Gastrocnemius medialis (tissue), 4 donors: ENCODE results near the gene CD244. TPM values are rescaled to one million over a fixed set of nuclear protein-coding genes. Genes with fewer than 3 reads are reported as not detected.
"Not testable (repeated sequence)": the region's sequence is repeated elsewhere in the genome, so short reads cannot be mapped to it uniquely, and the experiment has no call there.

Experiments
- ATAC-seq, 2 donors: fragments of 150-250 bp; one replicate each; pipeline ENCODE4 v1.9.1; 2016
- DNase-seq, 2 donors: peaks; one replicate each; pipeline ENCODE4 v3.0.0-alpha.2; 2019
- H3K27ac ChIP-seq, 4 donors: fragments of 200-600 bp; sonication (generic); 1 replicate in 1 of 4; 2 replicates in 3 of 4; pipeline ENCODE4 v1.5.1; 2016 to 2018; ENCODE audit warnings: mild to moderate bottlenecking in 2 of 4, moderate library complexity in 1 of 4
- H3K27me3 ChIP-seq, 3 donors: fragments of 200-600 bp; sonication (generic) in 2 of 3; 1 replicate in 1 of 3; 2 replicates in 2 of 3; pipeline versions ENCODE4 v1.5.1 to v1.6.0; 2016 to 2019; ENCODE audit warnings: mild to moderate bottlenecking in 1 of 3, moderate library complexity in 1 of 3
- H3K36me3 ChIP-seq, 2 donors: fragments of 200-600 bp; sonication (generic) in 1 of 2; one replicate each; pipeline ENCODE4 v1.5.1; 2017 to 2018
- H3K4me1 ChIP-seq, 2 donors: fragments of 200-600 bp; sonication (generic) in 1 of 2; one replicate each; pipeline ENCODE4 v1.5.1; 2016 to 2017; ENCODE audit warnings: mild to moderate bottlenecking in 2 of 2
- H3K4me3 ChIP-seq, 4 donors: fragments of 200-600 bp; sonication (generic) in 3 of 4; 1 replicate in 1 of 4; 2 replicates in 3 of 4; pipeline ENCODE4 v1.5.1; 2016 to 2019; ENCODE audit warnings: mild to moderate bottlenecking in 2 of 4
- H3K9me3 ChIP-seq, 3 donors: fragments of 200-600 bp; sonication (generic) in 2 of 3; 1 replicate in 1 of 3; 2 replicates in 2 of 3; pipeline ENCODE4 v1.5.1; 2016 to 2019
- POLR2A ChIP-seq, 2 donors: fragments of 450-650 bp; IDR thresholded peaks; one replicate each; pipeline ENCODE4 v1.6.1; 2017; ENCODE audit warnings: antibody characterized with exemption in 2 of 2, mild to moderate bottlenecking in 2 of 2, moderate library complexity in 2 of 2
- in situ Hi-C, 4 donors: fragments of 200-750 bp; cut with MboI; loops; one replicate each; pipeline versions ENCODE4 v1.15.0 to v1.8.0; 2017; ENCODE audit warnings: low sequenced_read_pairs in 4 of 4
- intact Hi-C: fragments of 100-400 bp; cut with DNase I; formaldehyde crosslinking; loops from one replicate; pipeline ENCODE4 v1.15.1; 2023; ENCODE audit warnings: low total_unique reads
- total RNA-seq, 4 donors: library from RNA; depleted of rRNA; stranded (reverse); fragments of >200 nt; gene quantifications; one replicate each; pipeline versions ENCODE4 v1.1.0 to v1.2.3, GENCODE V29; 2016
- TF ChIP-seq, protein P1 (sequence below), 5 experiments: fragments of 450-650 bp in 3 of 5; fragments of 200-600 bp in 2 of 5; sonication (generic) in 2 of 5; IDR thresholded peaks in 4 of 5; conservative IDR thresholded peaks in 1 of 5; 1 replicate in 4 of 5; 2 replicates in 1 of 5; pipeline ENCODE4 v1.5.1; 2016 to 2019; ENCODE audit warnings: antibody characterized with exemption in 5 of 5, mild to moderate bottlenecking in 3 of 5, moderate library complexity in 3 of 5

CD244 gene
- total RNA-seq, 4 donors from 2014 or later, result not detected

GRCh38 chr1:160877221-160877620, 14.5 kb upstream of the CD244 start:
- intact Hi-C loops (no loop called here), in situ Hi-C loops (no loop called here)
- Histone ChIP-seq H3K36me3 (no peaks in the 10 kb centered on the region), H3K27ac (no peak overlapping the region), H3K4me3 (no peak overlapping the region), H3K9me3 (no peaks in the 10 kb centered on the region), H3K4me1 (no peaks in the 10 kb centered on the region), H3K27me3 (no peaks in the 10 kb centered on the region)
- DNase-seq, result no peak
- no peak for ATAC-seq
- TF ChIP-seq, protein P1, sequence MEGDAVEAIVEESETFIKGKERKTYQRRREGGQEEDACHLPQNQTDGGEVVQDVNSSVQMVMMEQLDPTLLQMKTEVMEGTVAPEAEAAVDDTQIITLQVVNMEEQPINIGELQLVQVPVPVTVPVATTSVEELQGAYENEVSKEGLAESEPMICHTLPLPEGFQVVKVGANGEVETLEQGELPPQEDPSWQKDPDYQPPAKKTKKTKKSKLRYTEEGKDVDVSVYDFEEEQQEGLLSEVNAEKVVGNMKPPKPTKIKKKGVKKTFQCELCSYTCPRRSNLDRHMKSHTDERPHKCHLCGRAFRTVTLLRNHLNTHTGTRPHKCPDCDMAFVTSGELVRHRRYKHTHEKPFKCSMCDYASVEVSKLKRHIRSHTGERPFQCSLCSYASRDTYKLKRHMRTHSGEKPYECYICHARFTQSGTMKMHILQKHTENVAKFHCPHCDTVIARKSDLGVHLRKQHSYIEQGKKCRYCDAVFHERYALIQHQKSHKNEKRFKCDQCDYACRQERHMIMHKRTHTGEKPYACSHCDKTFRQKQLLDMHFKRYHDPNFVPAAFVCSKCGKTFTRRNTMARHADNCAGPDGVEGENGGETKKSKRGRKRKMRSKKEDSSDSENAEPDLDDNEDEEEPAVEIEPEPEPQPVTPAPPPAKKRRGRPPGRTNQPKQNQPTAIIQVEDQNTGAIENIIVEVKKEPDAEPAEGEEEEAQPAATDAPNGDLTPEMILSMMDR (IDR thresholded peaks at IDR 0.05 in 4 of 5, conservative IDR thresholded peaks at IDR 0.05 in 1 of 5), result no peak
- TF ChIP-seq POLR2A (IDR thresholded peaks at IDR 0.05), result no peak

GRCh38 chr1:160876311-160876710, 13.6 kb upstream of the CD244 start:
- Histone ChIP-seq H3K27me3 (no peaks in the 10 kb centered on the region), H3K4me3 (no peak overlapping the region), H3K4me1 (no peaks in the 10 kb centered on the region), H3K36me3 (no peaks in the 10 kb centered on the region), H3K9me3 (no peaks in the 10 kb centered on the region), H3K27ac (no peak overlapping the region)
- in situ Hi-C loops (no loop called here), intact Hi-C loops (no loop called here)
- DNase-seq, result no peak
- no peak for TF ChIP-seq POLR2A (IDR thresholded peaks at IDR 0.05)
- TF ChIP-seq, protein P1 (IDR thresholded peaks at IDR 0.05 in 4 of 5, conservative IDR thresholded peaks at IDR 0.05 in 1 of 5), result no peak
- ATAC-seq, result no peak

DNA sequence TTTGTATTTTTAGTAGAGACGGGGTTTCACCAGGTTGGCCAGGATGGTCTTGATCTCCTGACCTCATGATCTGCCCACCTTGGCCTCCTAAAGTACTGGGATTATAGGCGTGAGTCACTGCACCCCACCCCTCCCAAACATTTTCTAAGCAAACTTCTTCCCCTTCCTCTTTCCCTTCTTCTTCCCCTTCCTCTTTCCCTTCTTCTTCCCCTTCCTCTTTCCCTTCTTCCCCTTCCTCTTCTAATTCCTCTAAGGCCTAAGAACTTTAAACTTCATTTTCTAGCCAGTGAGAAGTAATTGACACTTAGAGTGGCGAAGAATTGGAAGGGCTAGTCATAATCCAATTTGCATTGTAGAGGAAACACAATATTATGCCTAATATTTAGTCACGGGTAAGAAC, 12.9 kb upstream of the CD244 start:
- H3K4me1 ChIP-seq, H3K27ac ChIP-seq, H3K27me3 ChIP-seq, H3K4me3 ChIP-seq, H3K9me3 ChIP-seq, H3K36me3 ChIP-seq, ATAC-seq, intact Hi-C loops, in situ Hi-C loops, DNase-seq: not testable (repeated sequence)

- Histone ChIP-seq H3K27me3 (no peaks in the 10 kb centered on the region), H3K27ac (no peak overlapping the region), H3K9me3 (no peaks in the 10 kb centered on the region), H3K4me3 (no peak overlapping the region), H3K4me1 (no peaks in the 10 kb centered on the region), H3K36me3 (no peaks in the 10 kb centered on the region)
- ATAC-seq, result no peak
- DNase-seq, result no peak
- in situ Hi-C loops (no loop called here), intact Hi-C loops (no loop called here)
- TF ChIP-seq, protein P1 (IDR thresholded peaks at IDR 0.05 in 4 of 5, conservative IDR thresholded peaks at IDR 0.05 in 1 of 5), result no peak
- TF ChIP-seq POLR2A (IDR thresholded peaks at IDR 0.05), result no peak
These were observed 12.2 kb upstream of the CD244 start for GRCh38 chr1:160874935-160875334.

DNA sequence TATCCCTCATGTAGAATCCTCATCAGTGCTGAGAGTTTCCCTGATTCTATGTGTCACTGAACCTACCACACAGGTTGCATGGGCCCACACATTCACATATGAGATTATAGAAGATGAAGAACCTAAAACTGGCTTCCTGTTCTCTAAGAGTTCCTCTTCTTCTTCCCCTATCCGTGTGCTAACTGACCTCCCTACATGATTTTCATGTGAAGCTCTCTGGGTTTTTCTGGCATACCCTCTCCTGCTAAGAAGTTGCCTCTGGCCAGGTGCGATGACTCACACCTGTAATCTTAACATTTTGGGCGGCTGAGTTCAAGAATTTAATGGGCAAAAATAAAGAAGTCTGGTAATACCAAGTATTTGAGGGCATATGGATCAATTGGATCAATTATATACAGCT, 5.5 kb upstream of the CD244 start:
- no peaks in the 10 kb centered on the region for H3K9me3 ChIP-seq
- H3K4me3 ChIP-seq, result no peak overlapping the region
- H3K4me1 ChIP-seq, result no peaks in the 10 kb centered on the region
- H3K27ac ChIP-seq, result no peak overlapping the region
- DNase-seq, result no peak
- H3K36me3 ChIP-seq, result no peaks in the 10 kb centered on the region
- in situ Hi-C loops (no loop called here), intact Hi-C loops (no loop called here)
- TF ChIP-seq, protein P1 (IDR thresholded peaks at IDR 0.05 in 4 of 5, conservative IDR thresholded peaks at IDR 0.05 in 1 of 5), result no peak
- TF ChIP-seq POLR2A (IDR thresholded peaks at IDR 0.05), result no peak
- no peaks in the 10 kb centered on the region for H3K27me3 ChIP-seq
- ATAC-seq, result no peak

- intact Hi-C loops, H3K27me3 ChIP-seq, H3K4me3 ChIP-seq, H3K27ac ChIP-seq, H3K36me3 ChIP-seq, H3K4me1 ChIP-seq, in situ Hi-C loops, H3K9me3 ChIP-seq, ATAC-seq, DNase-seq: not testable (repeated sequence)
These were observed 5.0 kb upstream of the CD244 start for GRCh38 chr1:160867651-160868050.
